WERI-Rb-1 (cell line): Measurements from ENCODE around the gene GNAZ.

Experiments
- DNase-seq: peaks from one replicate; pipeline ENCODE4 v3.0.0-alpha.2; 2020
- H3K27ac ChIP-seq: fragments of 250-450 bp; sonication (Bioruptor Pico); 2 replicates; pipeline ENCODE4 v1.5.1; 2020; ENCODE audit warnings: mild to moderate bottlenecking, moderate library complexity
- H3K27me3 ChIP-seq: fragments of 250-450 bp; sonication (Bioruptor Pico); 2 replicates; pipeline ENCODE4 v1.5.1; 2021; ENCODE audit warnings: mild to moderate bottlenecking, low read depth, moderate library complexity; ENCODE audit not compliant: insufficient read depth, severe bottlenecking
- H3K36me3 ChIP-seq: fragments of 250-450 bp; sonication (Bioruptor Pico); 2 replicates; pipeline ENCODE4 v1.5.1; 2020; ENCODE audit warnings: mild to moderate bottlenecking, moderate library complexity
- H3K4me3 ChIP-seq: 2 replicates; pipeline ENCODE4 v1.5.1; 2011; ENCODE audit warnings: low read depth, mild to moderate bottlenecking, control low read depth, low read length
- H3K9me3 ChIP-seq: fragments of 250-450 bp; sonication (Bioruptor Pico); 2 replicates; pipeline ENCODE4 v1.5.1; 2021; ENCODE audit warnings: mild to moderate bottlenecking, moderate library complexity; ENCODE audit not compliant: severe bottlenecking
- CTCF ChIP-seq: IDR thresholded peaks from 2 replicates; pipeline ENCODE4 v1.5.1; 2011; ENCODE audit warnings: low read depth, mild to moderate bottlenecking, control low read depth, inconsistent platforms, low read length

The GNAZ gene

GRCh38 chr22:23110922-23111527, 40.7 kb downstream of the GNAZ start:
- Histone ChIP-seq H3K4me3 (no peak overlapping the region), H3K9me3 (no peaks in the 10 kb centered on the region), H3K27me3 (no peaks in the 10 kb centered on the region), H3K36me3 (peaks cover 20% of the 10 kb centered on the region), H3K27ac (peak overlapping the region; percentile 92; the same call in 1 of the 2 replicates)
- TF ChIP-seq CTCF, result 0 out of 2 replicates have a peak, but pooled peaks have one; percentile 8
- DNase-seq, result peak; percentile 41

GRCh38 chr22:23112472-23113012, 42.2 kb downstream of the GNAZ start:
- peaks cover 22% of the 10 kb centered on the region for H3K36me3 ChIP-seq
- no peak overlapping the region for H3K4me3 ChIP-seq
- no peak for DNase-seq
- no peaks in the 10 kb centered on the region for H3K27me3 ChIP-seq
- H3K9me3 ChIP-seq, result no peaks in the 10 kb centered on the region
- no peak for TF ChIP-seq CTCF
- no peak overlapping the region for H3K27ac ChIP-seq

GRCh38 chr22:23113067-23113846, 42.9 kb downstream of the GNAZ start:
- no peak for TF ChIP-seq CTCF
- no peaks in the 10 kb centered on the region for H3K27me3 ChIP-seq
- no peak overlapping the region for H3K4me3 ChIP-seq
- peaks cover 22% of the 10 kb centered on the region for H3K36me3 ChIP-seq
- H3K9me3 ChIP-seq, result no peaks in the 10 kb centered on the region
- H3K27ac ChIP-seq, result no peak overlapping the region
- DNase-seq, result no peak

GRCh38 chr22:23113847-23114720, 43.8 kb downstream of the GNAZ start:
- no peak for DNase-seq
- no peak for TF ChIP-seq CTCF
- Histone ChIP-seq H3K27me3 (no peaks in the 10 kb centered on the region), H3K36me3 (peaks cover 22% of the 10 kb centered on the region), H3K9me3 (no peaks in the 10 kb centered on the region), H3K4me3 (no peak overlapping the region), H3K27ac (no peak overlapping the region)

- Histone ChIP-seq H3K9me3 (no peaks in the 10 kb centered on the region), H3K36me3 (peaks cover 22% of the 10 kb centered on the region), H3K4me3 (no peak overlapping the region), H3K27me3 (no peaks in the 10 kb centered on the region), H3K27ac (no peak overlapping the region)
- no peak for TF ChIP-seq CTCF
- no peak for DNase-seq
Measured at GRCh38 chr22:23114721-23115020, 44.4 kb downstream of the GNAZ start.
